Measurements from ENCODE around the gene HSPB8.

GRCh38 chr12:119147847-119148448, 30.8 kb upstream of the HSPB8 start:
- TF ChIP-seq CTCF (IDR thresholded peaks at IDR 0.05) (no peak), POLR2A (IDR thresholded peaks at IDR 0.05) (no peak)
